B cell (primary cell): ENCODE measurements around the gene TPGS2. TPM values are rescaled to one million over a fixed set of nuclear protein-coding genes. Genes with fewer than 3 reads are reported as not detected.

Experiments used
- ATAC-seq: fragments of 200-7000 bp; cut with Tn5 transposase; one replicate; pipeline ENCODE4 v1.10.0; 2021; ENCODE audit warnings: low read depth, mild to moderate bottlenecking, moderate number of reproducible peaks, moderate library complexity
- CTCF ChIA-PET: fragments of 350-600 bp; sonication (Branson Sonifier 250); formaldehyde crosslinking; loops from one replicate; lab custom pipeline; 2021; ENCODE audit warnings: antibody characterized with exemption, inconsistent platforms; lab: Charles Lee
- POLR2A ChIA-PET: fragments of 350-600 bp; sonication (Branson Sonifier 250); formaldehyde crosslinking; loops from one replicate; lab custom pipeline; 2021; ENCODE audit warnings: antibody characterized with exemption; lab: Charles Lee
- DNase-seq: peaks from one replicate; pipeline ENCODE4 v3.0.0; 2013
- H2AFZ ChIP-seq: 2 replicates; pipeline ENCODE4 v1.6.1; 2012; ENCODE audit warnings: mild to moderate bottlenecking, low read depth, low read length; ENCODE audit not compliant: insufficient read depth, poor library complexity, severe bottlenecking
- H3K27ac ChIP-seq, 2 donors: 1 replicate in 1 of 2; 2 replicates in 1 of 2; pipeline ENCODE4 v1.5.1; 2012 to 2013; ENCODE audit warnings: low read length in 2 of 2, mild to moderate bottlenecking in 2 of 2, moderate library complexity in 1 of 2
- H3K27me3 ChIP-seq, 4 experiments: fragments of 200-600 bp in 1 of 4; sonication (generic) in 1 of 4; replicated peaks in 1 of 4; 1 replicate in 2 of 4; 2 replicates in 2 of 4; pipeline versions ENCODE4 v1.6.1 to v1.7.0; 2013 to 2016; ENCODE audit warnings: low read length in 3 of 4, mild to moderate bottlenecking in 2 of 4, mixed read lengths in 1 of 4, moderate library complexity in 1 of 4; ENCODE audit not compliant: insufficient read depth in 4 of 4, control insufficient read depth in 3 of 4; ENCODE audit errors: control extremely low read depth in 1 of 4
- H3K36me3 ChIP-seq, 2 experiments: replicated peaks in 1 of 2; 1 replicate in 1 of 2; 2 replicates in 1 of 2; pipeline versions ENCODE4 v1.6.1 to v1.7.1; 2013; ENCODE audit warnings: low read length in 1 of 2; ENCODE audit not compliant: insufficient read depth in 2 of 2, control insufficient read depth in 1 of 2; ENCODE audit errors: control extremely low read depth in 1 of 2, extremely low read depth in 1 of 2
- H3K4me1 ChIP-seq, 2 donors: fragments of 200-600 bp in 1 of 2; sonication (generic) in 1 of 2; 1 replicate in 1 of 2; 2 replicates in 1 of 2; pipeline versions ENCODE4 v1.5.1 to v1.6.1; 2013 to 2017; ENCODE audit warnings: low read length in 2 of 2; ENCODE audit not compliant: control insufficient read depth in 2 of 2, insufficient read depth in 2 of 2
- H3K4me2 ChIP-seq: replicated peaks from 2 replicates; pipeline ENCODE3; 2012; ENCODE audit warnings: mild to moderate bottlenecking, low read depth, low read length; ENCODE audit not compliant: poor library complexity, severe bottlenecking
- H3K4me3 ChIP-seq, 5 experiments: fragments of 200-600 bp in 1 of 5; sonication (generic) in 1 of 5; 1 replicate in 3 of 5; 2 replicates in 2 of 5; pipeline versions ENCODE4 v1.5.1 to v1.7.0; 2011 to 2016; ENCODE audit warnings: low read length in 4 of 5, mild to moderate bottlenecking in 4 of 5, low read depth in 2 of 5, control low read depth in 1 of 5, moderate library complexity in 1 of 5; ENCODE audit not compliant: insufficient read depth in 1 of 5; ENCODE audit errors: control extremely low read depth in 1 of 5, extremely low read depth in 1 of 5
- H3K79me2 ChIP-seq: fragments of 200-600 bp; sonication (generic); one replicate; pipeline ENCODE4 v1.6.0; 2016; ENCODE audit warnings: low read length; ENCODE audit not compliant: control insufficient read depth, insufficient read depth
- H3K9ac ChIP-seq: fragments of 200-600 bp; sonication (generic); 2 replicates; pipeline ENCODE4 v1.6.1; 2017; ENCODE audit warnings: mild to moderate bottlenecking, low read length, moderate library complexity
- H3K9me3 ChIP-seq, 3 donors: one replicate each; pipeline versions ENCODE4 v1.6.1 to v1.7.1; 2013; ENCODE audit warnings: low read length in 2 of 3; ENCODE audit not compliant: control insufficient read depth in 2 of 3, insufficient read depth in 1 of 3; ENCODE audit errors: control extremely low read depth in 1 of 3
- H4K20me1 ChIP-seq: 2 replicates; pipeline ENCODE4 v1.6.0; 2012; ENCODE audit warnings: mild to moderate bottlenecking, low read length; ENCODE audit not compliant: insufficient read depth, control insufficient read depth, poor library complexity, severe bottlenecking
- H3K27ac Mint-ChIP-seq: one replicate; pipeline ENCODE4 v1.8.0; 2021; ENCODE audit warnings: mixed read lengths
- H3K27me3 Mint-ChIP-seq: one replicate; pipeline ENCODE4 v1.8.0; 2021; ENCODE audit warnings: mixed read lengths
- H3K4me1 Mint-ChIP-seq: one replicate; pipeline ENCODE4 v1.8.0; 2021; ENCODE audit warnings: mixed read lengths
- H3K4me3 Mint-ChIP-seq: one replicate; pipeline ENCODE4 v1.8.0; 2021; ENCODE audit warnings: mixed read lengths
- H3K9me3 Mint-ChIP-seq: one replicate; pipeline ENCODE4 v1.8.0; 2022; ENCODE audit warnings: mixed read lengths; ENCODE audit not compliant: insufficient read depth
- CTCF ChIP-seq: fragments of 200-600 bp; IDR thresholded peaks from one replicate; pipeline ENCODE4 v1.8.0; 2022; ENCODE audit warnings: antibody characterized with exemption, mild to moderate bottlenecking
- EZH2 ChIP-seq: IDR thresholded peaks from 2 replicates; pipeline ENCODE4 v1.6.1; 2012; ENCODE audit warnings: borderline replicate concordance, low read depth, mild to moderate bottlenecking, moderate library complexity, low read length; ENCODE audit not compliant: insufficient read depth, poor library complexity, severe bottlenecking
- WGBS: methylation state at CpG from one replicate; pipeline ENCODE4 v1.1.5; 2013; ENCODE audit warnings: missing lambda C conversion rate; ENCODE audit not compliant: insufficient coverage; 5-methylcytosine and 5-hydroxymethylcytosine counted together
- intact Hi-C: fragments of 100-400 bp; cut with micrococcal nuclease; formaldehyde crosslinking; loops from one replicate; pipeline ENCODE4 v1.10.0; 2022
- polyA plus RNA-seq: library from polyadenylated mRNA; depleted of rRNA; stranded (reverse); fragments of >200 nt; gene quantifications from 2 replicates; pipeline ENCODE4 v1.2.3, GENCODE V29; 2012
- total RNA-seq, 2 donors: library from RNA; stranded (reverse); fragments of 120-200 nt in 1 of 2; gene quantifications; 1 replicate in 1 of 2; 2 replicates in 1 of 2; pipeline versions ENCODE4 v1.2.3 to v1.2.4, GENCODE V29; 2013 to 2022

Gene TPGS2
- total and polyA plus RNA-seq, 2 donors (not counting 1 experiment from before 2014, with no cell fraction given) = 45.2 to 50.9 TPM

- H3K27me3 ChIP-seq = no peaks in the 10 kb centered on the region
- H3K4me3 ChIP-seq = no peak overlapping the region
- no peaks in the 10 kb centered on the region for H3K9me3 Mint-ChIP-seq
- H3K27ac Mint-ChIP-seq = no peak overlapping the region
- no peak overlapping the region for H3K27ac ChIP-seq
- no CpG with 5 or more reads among the region's 2 CpGs for WGBS
- no peak overlapping the region for H2AFZ ChIP-seq
- TF ChIP-seq CTCF (no peak), EZH2 (no peak)
- peaks cover 0 to 3% of the 10 kb centered on the region in 2 donors for H3K4me1 ChIP-seq
- no peaks in the 10 kb centered on the region for H3K9me3 ChIP-seq
- peaks cover 13 to 62% of the 10 kb centered on the region in 2 experiments for H3K36me3 ChIP-seq
- H3K4me1 Mint-ChIP-seq = peaks cover 2% of the 10 kb centered on the region
- H3K4me3 Mint-ChIP-seq = no peak overlapping the region
- no peaks in the 10 kb centered on the region for H3K79me2 ChIP-seq
- ATAC-seq (no peak), DNase-seq (no peak)
- intact Hi-C loops = loop anchor here (10.0 kb wide), 1 partner anchor 1830 kb away; no protein-coding TSS in a partner anchor
- no peak overlapping the region for H3K9ac ChIP-seq
- ChIA-PET CTCF (interaction anchor here (0.9 kb wide), 1 partner anchor 12 kb away, joined by 3 read pairs; no protein-coding TSS in a partner anchor), POLR2A (no interaction called here)
- no peak overlapping the region for H3K4me2 ChIP-seq
- no peaks in the 10 kb centered on the region for H3K27me3 Mint-ChIP-seq
- H4K20me1 ChIP-seq = no peaks in the 10 kb centered on the region
These were observed 23.7 kb downstream of the TPGS2 start for GRCh38 chr18:36805105-36805504.

- 100% methylated on average over 1 of the region's 3 CpGs for WGBS
- Histone ChIP-seq H3K79me2 (no peaks in the 10 kb centered on the region), H3K4me2 (no peak overlapping the region), H2AFZ (no peak overlapping the region), H4K20me1 (no peaks in the 10 kb centered on the region), H3K27me3 (no peaks in the 10 kb centered on the region), H3K36me3 (peaks cover 4 to 62% of the 10 kb centered on the region in 2 experiments), H3K27ac (no peak overlapping the region), H3K4me1 (no peaks in the 10 kb centered on the region), H3K9ac (no peak overlapping the region), H3K4me3 (no peak overlapping the region), H3K9me3 (no peaks in the 10 kb centered on the region)
- Mint-ChIP-seq H3K4me1 (no peaks in the 10 kb centered on the region), H3K9me3 (no peaks in the 10 kb centered on the region), H3K4me3 (no peak overlapping the region), H3K27ac (no peak overlapping the region), H3K27me3 (no peaks in the 10 kb centered on the region)
- ChIA-PET CTCF (interaction anchor here (1.6 kb wide), 1 partner anchor 11 kb away, joined by 8 read pairs; no protein-coding TSS in a partner anchor), POLR2A (no interaction called here)
- DNase-seq = no peak
- TF ChIP-seq EZH2 = no peak
- no peak for TF ChIP-seq CTCF
- no peak for ATAC-seq
- intact Hi-C loops = no loop called here
These were observed 29.9 kb downstream of the TPGS2 start for GRCh38 chr18:36798738-36799473.
